Measurements from ENCODE around the gene TFEB.

TFEB gene

DNA sequence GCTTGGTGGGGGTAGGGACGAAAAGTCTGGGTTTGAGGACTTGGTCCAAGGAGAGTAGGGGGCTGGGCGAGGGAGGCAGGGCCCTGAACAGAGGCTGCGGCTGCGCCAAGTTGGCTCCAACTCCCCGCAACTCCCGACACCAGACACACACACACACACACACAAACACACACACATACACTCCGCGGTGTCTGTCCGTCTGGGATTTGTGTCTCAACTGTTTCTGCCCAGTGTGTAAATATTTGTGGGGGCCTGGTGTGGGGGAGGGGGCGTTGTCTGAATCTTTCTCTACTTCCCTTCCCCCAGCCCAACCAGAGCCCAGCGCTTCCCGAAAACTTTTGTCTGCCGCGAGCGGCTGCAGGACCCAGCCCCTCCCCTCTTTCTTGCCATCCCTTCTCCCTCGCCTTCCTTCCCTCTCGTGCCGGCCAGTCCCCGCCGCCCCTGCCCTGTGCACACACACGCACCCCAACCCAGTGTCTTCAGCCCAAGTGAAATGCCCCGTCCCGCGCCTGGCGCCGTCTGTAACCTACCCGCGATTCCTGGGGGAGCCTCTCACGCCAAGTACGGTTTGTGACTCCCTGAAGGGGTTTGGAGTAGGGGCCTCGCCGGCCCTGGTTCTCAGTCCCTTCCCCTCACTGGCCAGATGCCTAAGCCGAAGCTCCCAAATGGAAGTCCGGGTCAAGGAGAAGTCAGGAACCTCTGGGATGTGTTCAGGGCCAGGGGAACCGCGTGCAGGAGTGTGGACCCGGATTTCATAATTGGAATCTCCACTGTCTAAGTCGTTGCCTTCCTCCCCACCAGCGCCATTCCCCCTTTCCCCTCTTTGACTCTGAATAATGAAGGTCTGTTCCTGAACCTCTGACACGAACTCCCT, 96.2 kb downstream of the TFEB start:
- no peak for DNase-seq (ENCODE audit: low read depth in 2 of 2)

DNA sequence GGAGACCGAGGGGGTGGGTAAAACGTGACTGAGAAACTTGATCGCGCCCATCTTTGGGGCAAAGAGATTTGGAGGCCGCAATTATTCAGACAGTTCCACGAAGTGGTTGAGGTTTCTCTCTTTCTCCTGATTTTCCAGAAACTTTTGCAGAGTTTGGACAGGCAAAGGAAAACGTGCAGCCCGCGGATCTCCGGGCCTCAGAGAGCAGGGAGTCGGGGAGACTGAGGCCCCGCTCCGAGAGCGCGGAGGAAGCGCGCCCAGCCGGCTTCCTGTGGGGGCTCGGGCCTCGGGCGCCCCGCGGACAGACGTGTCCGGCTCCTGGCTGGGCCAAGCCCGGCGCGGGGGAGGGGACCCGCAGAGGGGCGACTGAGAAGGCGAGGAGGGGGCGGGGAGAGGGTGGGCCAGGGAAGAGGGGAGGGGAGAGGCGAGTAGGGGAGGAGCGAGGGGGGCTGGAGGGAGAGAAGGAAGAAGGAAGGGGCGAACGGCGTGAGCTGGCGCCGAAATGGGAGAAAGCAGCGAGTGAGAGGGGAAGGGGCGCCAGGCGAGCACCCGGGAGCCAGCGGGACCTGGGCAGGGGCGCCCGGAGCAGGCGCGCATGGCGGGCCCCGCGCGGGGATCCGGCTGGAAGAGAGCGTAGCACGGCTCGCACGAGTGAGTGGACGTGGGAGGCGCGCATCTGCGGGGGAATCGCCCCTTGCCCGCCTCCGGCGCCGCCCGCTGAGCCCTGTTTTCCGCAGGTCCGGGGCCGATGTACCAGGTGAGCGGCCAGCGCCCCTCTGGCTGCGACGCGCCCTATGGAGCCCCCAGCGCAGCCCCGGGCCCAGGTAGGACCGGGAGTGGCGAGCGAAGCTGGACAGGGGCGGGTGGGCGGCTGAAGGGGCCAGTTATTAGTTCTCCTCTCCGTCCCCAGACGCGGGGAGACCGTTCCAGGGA, 97.1 kb downstream of the TFEB start, which contains the start of gene MDFI:
MDFI (plus strand) TSS at position 467 of the 933 bp plus-strand sequence; CDS start at position 749, 282 bp downstream.
- DNase-seq (ENCODE audit: low read depth in 2 of 2): no peak

DNA sequence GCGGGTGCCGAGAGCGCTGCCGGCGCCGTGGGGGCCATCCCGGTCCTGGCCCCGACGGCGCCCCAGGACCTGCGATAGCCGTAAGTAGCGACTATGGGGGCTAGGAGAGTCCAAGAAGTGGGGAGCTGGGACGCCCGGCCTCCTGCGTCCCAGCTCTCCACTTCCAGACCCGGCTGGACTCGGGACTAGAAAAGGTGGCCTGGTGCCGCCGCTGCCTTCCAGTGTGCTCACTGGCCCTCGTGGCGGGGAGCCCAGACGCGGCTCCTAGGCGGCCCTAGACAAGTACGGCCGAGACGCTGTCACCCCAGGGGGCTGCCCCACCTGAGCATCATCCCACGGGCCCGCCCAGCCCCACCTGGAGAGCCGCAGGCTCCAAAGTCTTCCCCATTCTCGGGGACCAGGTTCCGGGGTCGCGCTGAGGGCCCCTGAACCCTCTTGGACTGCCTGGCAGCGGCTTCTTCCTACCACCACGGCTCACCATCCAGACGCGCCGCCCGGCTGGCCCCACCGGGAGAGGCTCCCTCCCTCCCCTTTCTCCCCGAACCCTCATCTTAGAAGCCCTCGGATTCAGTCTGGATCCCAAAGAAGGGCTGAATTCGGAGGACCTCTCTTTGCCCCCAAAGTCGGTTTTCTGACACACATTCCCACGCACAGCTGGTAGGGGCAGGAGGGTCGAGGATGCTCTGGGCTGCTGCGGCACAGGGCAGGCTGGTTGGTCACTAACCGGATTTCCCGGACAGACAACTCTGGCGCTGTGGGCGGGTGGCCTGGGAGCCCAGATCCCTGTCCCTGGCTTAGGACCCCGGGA, 98.0 kb downstream of the TFEB start:
- no peak for DNase-seq (ENCODE audit: low read depth in 2 of 2)

DNA sequence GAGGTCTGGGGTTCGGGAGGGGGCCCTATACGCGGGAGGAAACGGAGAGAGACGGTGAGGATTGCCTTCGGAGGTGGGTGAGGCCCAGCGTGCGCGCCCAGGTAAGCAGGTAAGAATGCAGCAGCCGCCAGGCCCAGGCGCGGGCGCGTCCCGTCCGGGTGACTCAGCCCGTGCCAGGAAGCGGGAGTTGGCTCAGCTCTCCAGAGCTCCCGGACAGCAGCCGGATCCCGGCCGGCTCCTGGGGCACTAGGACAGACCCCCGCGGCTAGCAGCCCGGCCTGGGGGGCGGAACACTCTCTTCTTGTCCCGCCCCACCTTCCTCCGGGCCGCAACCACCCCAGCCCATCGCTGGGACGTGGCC, 98.6 kb downstream of the TFEB start:
- no peak for DNase-seq (ENCODE audit: low read depth in 2 of 2)

DNA sequence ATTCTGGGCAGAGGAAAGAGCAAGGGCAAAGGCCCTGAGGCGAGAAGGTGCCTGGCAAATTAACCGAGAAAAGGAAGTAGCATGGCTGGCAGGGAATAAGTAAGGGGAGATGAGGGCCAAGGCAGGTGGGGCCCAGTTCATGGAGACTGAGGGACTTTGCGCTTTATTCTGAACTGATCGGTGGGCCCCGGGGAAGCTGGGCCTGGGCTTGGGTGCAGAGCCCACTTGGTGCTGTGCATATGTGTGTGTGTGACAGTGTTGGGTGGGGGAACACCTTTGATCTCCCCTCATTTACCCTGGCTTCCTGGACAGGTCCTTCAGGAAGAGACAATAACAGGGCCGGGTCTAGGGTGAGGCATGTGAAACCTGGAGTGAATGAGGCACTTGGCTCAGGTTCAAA, 100.0 kb downstream of the TFEB start:
- no peak for DNase-seq (ENCODE audit: low read depth in 2 of 2)

DNA sequence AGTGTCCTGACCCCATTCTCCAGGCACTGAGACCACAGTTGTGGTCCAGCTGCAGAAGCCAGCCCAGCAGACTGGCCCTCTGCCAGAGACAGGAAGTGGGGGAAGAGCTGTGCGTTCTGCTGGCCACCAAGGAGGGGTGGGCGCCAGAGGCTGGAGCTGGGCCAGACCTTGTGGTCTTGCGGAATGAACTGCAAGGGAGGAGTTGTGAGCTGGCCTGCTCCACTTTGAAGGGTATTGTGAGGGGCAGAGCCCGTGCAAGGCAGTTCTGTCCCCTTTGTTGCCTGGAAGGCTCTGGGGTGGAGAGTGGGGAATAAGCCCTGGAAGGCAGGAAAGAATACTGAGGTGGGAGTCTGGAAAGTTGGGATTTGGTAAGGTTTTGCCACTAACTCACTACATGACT, 100.8 kb downstream of the TFEB start:
- DNase-seq (ENCODE audit: low read depth in 2 of 2): no peak

Measured in stimulated activated CD8-positive, alpha-beta memory T cell treated with anti-CD3 and anti-CD28 coated beads, Interleukin-7, amount 100 ng/mL, for 1 hour (primary cell).